ENCODE measurements around the gene PLEKHG4B.

DNA sequence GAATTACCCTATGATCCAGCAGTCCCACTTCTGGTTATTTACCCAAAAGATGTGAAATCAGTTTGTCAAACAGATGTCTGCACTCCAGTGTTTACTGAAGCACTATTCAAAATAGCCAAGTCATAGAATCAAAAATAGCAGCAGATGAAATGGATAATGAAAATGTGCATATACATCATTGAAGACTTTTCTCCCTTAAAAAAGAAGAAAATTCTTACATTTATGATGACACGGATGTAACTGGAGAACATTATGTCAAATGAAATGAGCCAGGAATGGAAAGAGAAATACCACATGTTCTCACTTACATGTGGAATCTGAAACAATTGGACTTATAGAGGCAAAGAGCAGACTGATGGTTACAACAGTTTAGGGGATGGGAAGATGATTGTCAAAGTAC is 21.5 kb upstream of the PLEKHG4B start:
- TF ChIP-seq CTCF (IDR thresholded peaks at IDR 0.05; ENCODE audit: insufficient read depth, low read length, poor library complexity, severe bottlenecking) (no peak), EZH2phosphoT487 (conservative IDR thresholded peaks at IDR 0.05; ENCODE audit: low read length) (no peak)
